ENCODE results near the gene AAMP.

AAMP gene

DNA sequence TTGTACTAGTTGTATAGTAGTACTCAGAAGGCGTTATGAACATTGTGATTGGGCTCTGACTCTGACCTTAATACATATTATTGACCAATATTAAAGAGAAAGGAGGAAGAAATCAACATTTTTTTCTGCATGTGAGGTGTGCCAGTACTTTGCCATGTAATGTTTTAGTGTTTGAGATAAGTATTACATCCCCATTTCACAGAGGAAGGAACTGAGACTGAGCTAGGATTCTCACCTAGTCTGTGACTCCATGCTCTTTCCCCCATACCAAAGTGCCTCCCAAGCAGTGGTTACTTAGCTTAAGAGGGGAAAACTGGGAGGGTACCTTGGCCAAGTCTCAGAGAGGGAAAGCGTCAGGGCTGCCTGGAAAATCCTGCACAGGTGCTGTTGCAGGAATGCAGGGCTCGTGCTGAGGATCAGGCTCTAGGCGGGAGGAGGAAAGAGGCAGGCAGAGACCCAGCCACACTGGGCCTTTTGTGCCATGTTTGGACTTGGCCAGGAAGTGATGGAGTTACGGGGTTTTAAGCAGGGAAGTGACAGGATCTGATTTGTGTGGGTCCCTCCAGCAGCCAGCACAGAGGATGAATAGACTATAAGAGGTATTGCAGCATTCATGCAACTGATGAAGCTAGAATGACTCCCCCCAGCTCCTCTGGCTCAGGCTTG, 2.1 kb upstream of the AAMP start:
- peaks cover 34% of the 10 kb centered on the region for H3K4me1 Mint-ChIP-seq
- H3K27ac Mint-ChIP-seq: no peak overlapping the region
- DNase-seq: no peak
- H3K36me3 Mint-ChIP-seq (ENCODE audit: low read depth): peaks cover 24% of the 10 kb centered on the region
- peak overlapping the region; percentile 89 for H3K4me3 Mint-ChIP-seq
- TF ChIP-seq, protein P1, sequence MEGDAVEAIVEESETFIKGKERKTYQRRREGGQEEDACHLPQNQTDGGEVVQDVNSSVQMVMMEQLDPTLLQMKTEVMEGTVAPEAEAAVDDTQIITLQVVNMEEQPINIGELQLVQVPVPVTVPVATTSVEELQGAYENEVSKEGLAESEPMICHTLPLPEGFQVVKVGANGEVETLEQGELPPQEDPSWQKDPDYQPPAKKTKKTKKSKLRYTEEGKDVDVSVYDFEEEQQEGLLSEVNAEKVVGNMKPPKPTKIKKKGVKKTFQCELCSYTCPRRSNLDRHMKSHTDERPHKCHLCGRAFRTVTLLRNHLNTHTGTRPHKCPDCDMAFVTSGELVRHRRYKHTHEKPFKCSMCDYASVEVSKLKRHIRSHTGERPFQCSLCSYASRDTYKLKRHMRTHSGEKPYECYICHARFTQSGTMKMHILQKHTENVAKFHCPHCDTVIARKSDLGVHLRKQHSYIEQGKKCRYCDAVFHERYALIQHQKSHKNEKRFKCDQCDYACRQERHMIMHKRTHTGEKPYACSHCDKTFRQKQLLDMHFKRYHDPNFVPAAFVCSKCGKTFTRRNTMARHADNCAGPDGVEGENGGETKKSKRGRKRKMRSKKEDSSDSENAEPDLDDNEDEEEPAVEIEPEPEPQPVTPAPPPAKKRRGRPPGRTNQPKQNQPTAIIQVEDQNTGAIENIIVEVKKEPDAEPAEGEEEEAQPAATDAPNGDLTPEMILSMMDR (IDR thresholded peaks at IDR 0.05): no peak
- no peaks in the 10 kb centered on the region for H3K9me3 Mint-ChIP-seq
- no peaks in the 10 kb centered on the region for H3K27me3 Mint-ChIP-seq (ENCODE audit: low read depth, poor library complexity)

DNA sequence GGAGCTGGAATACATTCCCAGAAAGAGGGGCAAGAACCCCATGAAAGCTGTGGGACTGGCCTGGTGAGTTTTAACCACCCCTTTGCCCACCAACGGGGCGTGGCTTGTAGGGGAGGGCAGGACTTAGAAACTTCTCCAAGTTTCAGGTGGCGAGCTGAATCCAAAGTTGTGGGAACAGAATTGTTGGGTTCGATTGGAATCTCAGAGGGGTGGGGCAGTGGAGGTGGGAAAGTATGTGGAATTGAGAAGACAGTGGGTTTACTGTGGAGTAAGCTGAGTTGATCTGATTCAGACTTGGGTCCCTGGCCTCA, 1.5 kb upstream of the AAMP start:
- Mint-ChIP-seq H3K27me3 (ENCODE audit: low read depth, poor library complexity) (no peaks in the 10 kb centered on the region), H3K36me3 (ENCODE audit: low read depth) (peaks cover 29% of the 10 kb centered on the region), H3K9me3 (no peaks in the 10 kb centered on the region), H3K4me3 (peak overlapping the region; percentile 89), H3K4me1 (peaks cover 34% of the 10 kb centered on the region), H3K27ac (no peak overlapping the region)
- no peak for DNase-seq
- TF ChIP-seq, protein P1 (IDR thresholded peaks at IDR 0.05): no peak

DNA sequence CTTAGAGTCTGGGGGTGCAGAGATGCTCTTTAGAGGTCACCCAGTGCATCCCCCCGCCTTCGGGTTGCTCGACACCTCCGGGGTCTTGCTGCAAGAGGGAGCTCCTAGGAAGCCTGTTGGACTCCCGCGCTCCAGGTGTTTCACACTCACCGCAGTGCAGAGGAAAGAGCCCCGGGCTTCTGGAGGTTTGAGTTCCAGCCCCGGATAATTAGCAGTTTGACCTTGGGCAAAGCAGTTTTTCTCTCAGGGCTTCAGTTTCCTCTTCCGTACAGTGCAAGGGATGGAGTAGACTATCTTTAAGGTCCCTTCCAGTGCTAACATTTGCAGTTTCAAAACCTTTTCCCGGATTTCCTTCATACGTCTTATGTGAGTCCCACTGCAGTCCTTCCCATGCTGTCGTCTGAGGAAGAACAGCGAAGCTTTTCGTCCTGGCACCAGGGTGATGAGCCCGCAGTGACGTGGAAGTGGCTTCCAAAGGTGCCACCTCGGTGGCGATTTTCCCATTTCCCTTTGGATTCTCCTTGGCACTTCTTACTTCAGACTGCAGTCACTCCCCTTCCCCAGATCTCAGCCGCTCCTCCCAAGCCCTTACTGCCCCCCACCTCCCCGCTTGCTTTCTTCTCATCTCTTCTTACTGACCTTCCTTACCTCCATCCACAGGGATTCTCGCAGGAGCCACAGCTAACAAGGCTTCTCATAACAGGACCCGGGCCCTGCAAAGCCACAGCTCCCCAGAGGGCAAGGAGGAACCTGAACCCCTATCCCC, 967 bp upstream of the AAMP start:
- no peak for DNase-seq
- no peaks in the 10 kb centered on the region for H3K9me3 Mint-ChIP-seq
- TF ChIP-seq, protein P1 (IDR thresholded peaks at IDR 0.05): no peak
- no peaks in the 10 kb centered on the region for H3K27me3 Mint-ChIP-seq (ENCODE audit: low read depth, poor library complexity)
- peaks cover 32% of the 10 kb centered on the region for H3K36me3 Mint-ChIP-seq (ENCODE audit: low read depth)
- peak overlapping the region; percentile 89 for H3K4me3 Mint-ChIP-seq
- peak overlapping the region; percentile 26 for H3K27ac Mint-ChIP-seq
- peaks cover 34% of the 10 kb centered on the region for H3K4me1 Mint-ChIP-seq

DNA sequence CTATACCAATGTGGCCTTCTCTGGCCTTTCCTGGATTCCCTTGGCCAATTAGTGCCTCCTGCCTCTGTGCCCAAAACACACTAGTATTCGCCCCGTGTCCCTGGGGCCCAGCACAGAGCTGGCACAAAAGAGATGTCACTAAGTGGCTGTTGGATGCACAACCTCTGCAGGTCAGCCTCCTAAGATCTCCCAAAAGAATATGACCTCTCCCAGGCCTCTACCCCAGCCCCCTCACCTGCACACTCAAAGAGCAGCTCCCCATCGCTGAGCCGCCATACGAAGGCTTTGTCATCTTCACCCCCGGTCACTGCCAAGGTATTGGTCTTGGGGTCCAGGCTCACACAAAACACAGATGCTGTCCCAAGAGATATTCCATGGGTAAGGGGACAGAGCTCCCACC, 2.7 kb downstream of the AAMP start:
- TF ChIP-seq, protein P1 (IDR thresholded peaks at IDR 0.05): no peak
- Mint-ChIP-seq H3K4me3 (peak overlapping the region; percentile 55), H3K4me1 (peaks cover 37% of the 10 kb centered on the region), H3K27ac (no peak overlapping the region), H3K36me3 (ENCODE audit: low read depth) (peaks cover 28% of the 10 kb centered on the region), H3K9me3 (no peaks in the 10 kb centered on the region), H3K27me3 (ENCODE audit: low read depth, poor library complexity) (no peaks in the 10 kb centered on the region)
- no peak for DNase-seq

DNA sequence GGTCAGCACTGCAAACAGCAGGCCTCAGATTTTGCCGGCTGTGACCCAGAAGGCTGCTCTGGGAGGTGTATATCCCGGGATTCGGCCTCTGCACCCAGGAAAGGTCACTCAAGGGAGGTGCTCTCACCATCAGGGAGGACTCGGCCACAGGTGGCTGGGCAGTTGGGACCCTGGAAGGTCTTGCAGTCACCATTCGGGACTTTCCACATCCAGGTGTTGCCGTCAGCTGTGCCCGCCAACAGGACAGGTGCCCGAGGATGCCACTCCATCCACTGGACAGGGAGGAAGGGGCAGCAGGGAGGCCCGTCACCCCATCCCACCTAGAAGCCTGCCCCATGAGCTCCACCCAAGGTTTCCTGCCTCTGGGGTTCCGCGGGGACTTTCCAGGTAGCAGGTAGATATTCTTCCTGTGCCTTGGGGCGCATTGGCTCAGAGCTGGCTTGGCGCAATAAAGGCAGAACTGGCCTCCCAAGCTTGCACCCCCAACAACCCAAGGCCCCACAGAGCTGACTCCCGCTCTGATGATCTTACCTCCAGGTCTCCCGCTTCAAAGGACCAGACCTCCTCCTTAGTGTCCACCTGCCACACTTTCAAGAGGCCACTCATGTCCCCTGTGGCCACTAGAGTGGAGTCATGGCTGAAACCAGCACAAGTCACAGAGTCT, 3.5 kb downstream of the AAMP start:
- DNase-seq: no peak
- H3K27ac Mint-ChIP-seq: no peak overlapping the region
- no peaks in the 10 kb centered on the region for H3K27me3 Mint-ChIP-seq (ENCODE audit: low read depth, poor library complexity)
- peaks cover 36% of the 10 kb centered on the region for H3K4me1 Mint-ChIP-seq
- TF ChIP-seq, protein P1 (IDR thresholded peaks at IDR 0.05): no peak
- H3K36me3 Mint-ChIP-seq (ENCODE audit: low read depth): peaks cover 28% of the 10 kb centered on the region
- no peaks in the 10 kb centered on the region for H3K9me3 Mint-ChIP-seq
- H3K4me3 Mint-ChIP-seq: no peak overlapping the region
